Esophagus muscularis mucosa (tissue), 4 donors: ENCODE data around the gene GLG1.
"Not testable (repeated sequence)": the region's sequence is repeated elsewhere in the genome, so short reads cannot be mapped to it uniquely, and the experiment has no call there.

ENCODE experiments used
- EP300 ChIP-seq: sonication (generic); formaldehyde crosslinking; IDR thresholded peaks from one replicate; pipeline ENCODE4 v1.6.1; 2017; ENCODE audit warnings: antibody characterized with exemption
- POLR2A ChIP-seq: fragments of 450-650 bp; IDR thresholded peaks from one replicate; pipeline ENCODE4 v1.6.1; 2017; ENCODE audit warnings: antibody characterized with exemption, moderate library complexity, mild to moderate bottlenecking, low read depth
- POLR2AphosphoS5 ChIP-seq, 2 donors: sonication (generic); formaldehyde crosslinking; IDR thresholded peaks; one replicate each; pipeline ENCODE4 v1.6.1; 2017; ENCODE audit warnings: antibody characterized with exemption in 2 of 2
- TF ChIP-seq, protein P1 (sequence below), 3 experiments: fragments of 200-600 bp in 2 of 3; fragments of 450-650 bp in 1 of 3; sonication (generic) in 2 of 3; IDR thresholded peaks; one replicate each; pipeline ENCODE4 v1.5.1; 2017 to 2019; ENCODE audit warnings: antibody characterized with exemption in 3 of 3, mild to moderate bottlenecking in 2 of 3, moderate library complexity in 1 of 3

DNA sequence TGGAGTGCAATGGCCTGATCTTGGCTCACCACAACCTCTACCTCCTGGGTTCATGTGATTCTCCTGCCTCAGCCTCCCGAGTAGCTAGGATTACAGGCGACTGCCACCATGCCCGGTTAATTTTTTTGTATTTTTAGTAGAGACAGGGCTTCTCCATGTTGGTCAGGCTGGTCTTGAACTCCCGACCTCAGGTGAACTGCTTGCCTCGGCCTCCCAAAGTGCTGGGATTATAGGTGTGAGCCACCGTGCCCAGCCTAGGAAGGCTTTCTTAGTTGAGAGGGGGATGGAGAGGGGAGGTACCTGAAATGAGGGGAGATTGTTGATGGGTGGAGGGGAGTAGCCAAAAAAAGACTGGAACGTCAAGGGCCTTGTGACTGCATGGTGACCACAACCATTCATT is 193.0 kb downstream of the GLG1 start:
- TF ChIP-seq, protein P1, sequence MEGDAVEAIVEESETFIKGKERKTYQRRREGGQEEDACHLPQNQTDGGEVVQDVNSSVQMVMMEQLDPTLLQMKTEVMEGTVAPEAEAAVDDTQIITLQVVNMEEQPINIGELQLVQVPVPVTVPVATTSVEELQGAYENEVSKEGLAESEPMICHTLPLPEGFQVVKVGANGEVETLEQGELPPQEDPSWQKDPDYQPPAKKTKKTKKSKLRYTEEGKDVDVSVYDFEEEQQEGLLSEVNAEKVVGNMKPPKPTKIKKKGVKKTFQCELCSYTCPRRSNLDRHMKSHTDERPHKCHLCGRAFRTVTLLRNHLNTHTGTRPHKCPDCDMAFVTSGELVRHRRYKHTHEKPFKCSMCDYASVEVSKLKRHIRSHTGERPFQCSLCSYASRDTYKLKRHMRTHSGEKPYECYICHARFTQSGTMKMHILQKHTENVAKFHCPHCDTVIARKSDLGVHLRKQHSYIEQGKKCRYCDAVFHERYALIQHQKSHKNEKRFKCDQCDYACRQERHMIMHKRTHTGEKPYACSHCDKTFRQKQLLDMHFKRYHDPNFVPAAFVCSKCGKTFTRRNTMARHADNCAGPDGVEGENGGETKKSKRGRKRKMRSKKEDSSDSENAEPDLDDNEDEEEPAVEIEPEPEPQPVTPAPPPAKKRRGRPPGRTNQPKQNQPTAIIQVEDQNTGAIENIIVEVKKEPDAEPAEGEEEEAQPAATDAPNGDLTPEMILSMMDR (IDR thresholded peaks at IDR 0.05), result not testable (repeated sequence)
- TF ChIP-seq POLR2A; POLR2AphosphoS5 (IDR thresholded peaks at IDR 0.05); EP300: not testable (repeated sequence)
